Ramos (cell line): ENCODE measurements around the gene CLEC11A.
"Not testable (repeated sequence)": the region's sequence is repeated elsewhere in the genome, so short reads cannot be mapped to it uniquely, and the experiment has no call there.

Experiments
- in situ Hi-C: fragments of 300-500 bp; cut with MboI; formaldehyde crosslinking; loops from one replicate; pipeline ENCODE4 v1.14.3; 2022; ENCODE audit warnings: low sequenced_read_pairs; ENCODE audit not compliant: unreplicated experiment

The CLEC11A gene

GRCh38 chr19:50750010-50750409 is 26.8 kb downstream of the CLEC11A start:
- in situ Hi-C loops: no loop called here

- in situ Hi-C loops: no loop called here
Observed at GRCh38 chr19:50753879-50754278, 30.7 kb downstream of the CLEC11A start.

- in situ Hi-C loops: not testable (repeated sequence)
Observed at GRCh38 chr19:50756244-50756643, 33.1 kb downstream of the CLEC11A start.

DNA sequence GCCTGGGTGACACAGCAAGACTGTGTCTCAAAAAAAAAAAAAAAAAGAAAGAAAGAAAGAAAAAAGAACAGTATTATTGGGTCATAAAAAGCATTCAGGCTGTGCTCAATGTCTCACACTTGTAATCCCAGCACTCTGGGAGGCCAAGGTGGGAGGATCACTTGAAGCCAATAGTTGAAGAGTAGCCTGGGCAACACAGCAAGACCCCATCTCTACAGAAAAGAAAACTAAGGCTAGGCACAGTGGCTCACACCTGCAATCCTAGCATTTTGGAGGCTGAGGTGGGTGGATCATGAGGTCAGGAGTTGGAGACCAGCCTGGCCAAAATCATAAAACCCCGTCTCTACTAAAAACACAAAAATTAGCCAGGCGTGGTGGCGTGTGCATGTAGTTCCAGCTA is 34.5 kb downstream of the CLEC11A start:
- in situ Hi-C loops: not testable (repeated sequence)

- in situ Hi-C loops: not testable (repeated sequence)
Observed at GRCh38 chr19:50759076-50759475, 35.9 kb downstream of the CLEC11A start.

DNA sequence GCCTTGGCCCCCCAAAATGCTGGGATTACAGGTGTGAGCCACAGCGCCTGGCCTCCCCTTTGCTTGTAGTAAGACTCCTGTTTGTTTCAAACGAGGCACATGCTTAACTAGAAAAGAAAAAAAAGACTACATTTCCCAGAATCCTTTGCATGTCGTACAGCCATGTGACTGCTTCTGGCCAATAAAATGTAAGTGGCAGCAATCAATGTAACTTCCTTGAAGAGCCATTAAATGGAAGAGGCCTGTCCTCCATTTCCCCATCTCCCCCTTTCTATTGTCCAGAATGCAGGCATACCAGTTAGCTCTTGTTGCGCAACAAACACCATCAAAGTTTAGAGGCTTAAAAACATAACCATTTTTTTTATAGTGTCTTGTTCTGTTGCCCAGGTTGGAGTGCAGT is 36.7 kb downstream of the CLEC11A start:
- in situ Hi-C loops: no loop called here

DNA sequence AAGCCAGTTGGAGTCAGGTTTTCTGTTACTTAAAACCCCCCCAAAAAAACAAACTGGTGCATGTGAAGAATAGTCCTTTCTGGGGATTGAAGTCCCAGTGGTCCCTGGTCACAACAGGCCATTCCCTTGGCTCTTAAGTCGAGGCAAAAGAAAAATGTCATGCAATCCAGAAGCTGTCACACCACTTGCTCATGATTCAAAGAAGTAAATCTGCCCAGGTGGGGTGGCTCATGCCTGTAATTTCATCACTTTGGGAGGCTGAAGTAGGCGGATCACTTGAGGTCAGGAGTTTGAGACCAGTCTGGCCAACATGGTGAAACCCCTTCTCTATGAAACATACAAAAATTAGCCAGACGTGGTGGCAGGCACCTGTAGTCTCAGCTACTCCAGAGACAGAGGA is 38.3 kb downstream of the CLEC11A start:
- in situ Hi-C loops: not testable (repeated sequence)

- in situ Hi-C loops: not testable (repeated sequence)
Observed at GRCh38 chr19:50763521-50763920, 40.4 kb downstream of the CLEC11A start.

DNA sequence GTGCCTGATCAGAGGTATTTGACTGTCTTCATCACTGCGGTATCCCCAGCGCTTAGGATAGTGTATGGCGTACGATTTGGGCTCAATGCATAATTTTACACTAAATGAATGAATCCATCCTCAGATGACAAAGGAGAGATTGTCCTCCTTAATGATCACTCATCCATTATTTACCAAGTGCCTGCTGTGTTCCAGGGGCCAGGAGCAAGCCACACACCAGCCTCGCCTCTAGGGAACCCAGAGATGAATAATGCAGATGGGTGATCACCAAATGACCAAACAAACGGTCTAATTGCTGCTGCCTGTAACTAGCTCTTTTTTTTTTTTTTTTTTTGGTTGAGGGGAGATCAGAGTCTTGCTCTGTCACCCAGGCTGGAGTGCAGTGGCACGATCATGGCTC is 41.2 kb downstream of the CLEC11A start:
- in situ Hi-C loops: no loop called here

DNA sequence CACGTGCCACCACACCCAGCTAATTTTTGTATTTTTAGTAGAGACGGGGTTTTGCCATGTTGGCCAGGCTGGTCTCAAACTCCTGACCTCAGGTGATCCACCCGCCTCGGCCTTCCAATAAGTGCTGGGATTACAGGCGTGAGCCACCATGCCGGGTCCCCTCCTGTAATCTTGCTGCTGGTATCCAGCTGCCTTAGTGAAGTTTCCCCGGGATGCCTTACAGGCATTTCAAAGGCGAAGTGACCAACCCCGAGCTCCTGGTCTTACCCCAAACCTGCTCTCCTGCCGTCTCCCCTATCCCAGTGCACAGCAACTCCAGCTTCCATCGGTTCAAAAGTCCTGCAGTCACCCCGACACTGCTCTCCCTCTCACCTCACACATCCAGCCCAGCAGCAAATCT is 43.6 kb downstream of the CLEC11A start:
- in situ Hi-C loops: not testable (repeated sequence)

DNA sequence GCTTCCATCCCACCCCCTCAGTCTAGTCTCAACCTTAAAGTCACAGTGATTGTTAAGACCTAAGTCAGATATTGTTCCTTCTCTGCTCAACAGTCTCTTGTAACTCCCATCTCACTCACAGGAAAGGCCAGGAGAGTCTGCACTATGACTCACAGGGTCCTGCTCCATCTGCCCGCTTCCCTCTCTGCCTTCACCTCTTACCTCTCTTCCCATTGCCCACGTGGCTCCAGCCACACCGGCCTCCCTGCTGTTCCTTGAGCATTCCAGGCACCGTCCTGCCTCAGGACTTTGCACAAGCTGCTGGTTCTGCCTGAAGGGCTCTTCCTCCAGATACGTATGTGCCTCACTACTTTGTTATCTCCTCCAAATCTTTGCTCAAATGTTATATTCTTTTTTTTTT is 44.1 kb downstream of the CLEC11A start:
- in situ Hi-C loops: not testable (repeated sequence)

DNA sequence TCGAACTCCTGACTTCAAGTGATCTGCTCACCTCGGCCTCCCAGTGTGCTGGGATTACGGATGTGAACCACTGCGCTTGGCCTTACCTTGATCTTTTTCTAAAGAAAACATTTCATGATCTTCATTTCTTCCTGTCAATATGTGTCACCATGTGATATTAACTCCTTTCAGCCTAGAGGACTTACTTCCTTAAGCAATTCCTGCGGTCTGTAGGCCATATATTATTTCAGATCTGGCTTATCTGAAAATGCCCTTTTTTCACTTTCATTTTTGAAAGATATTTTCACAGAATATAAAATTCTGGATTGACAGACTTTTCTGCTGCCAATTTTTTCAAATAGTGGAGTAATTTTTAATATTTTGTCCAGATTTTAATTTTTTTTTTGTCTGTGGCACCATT is 45.1 kb downstream of the CLEC11A start:
- in situ Hi-C loops: no loop called here

GRCh38 chr19:50770164-50770563 is 47.0 kb downstream of the CLEC11A start, which contains the start of gene GPR32:
Gene GPR32, plus strand, starts transcription at chr19:50770464. Its CDS starts 137 bp downstream, at chr19:50770601.
- in situ Hi-C loops: not testable (repeated sequence)

DNA sequence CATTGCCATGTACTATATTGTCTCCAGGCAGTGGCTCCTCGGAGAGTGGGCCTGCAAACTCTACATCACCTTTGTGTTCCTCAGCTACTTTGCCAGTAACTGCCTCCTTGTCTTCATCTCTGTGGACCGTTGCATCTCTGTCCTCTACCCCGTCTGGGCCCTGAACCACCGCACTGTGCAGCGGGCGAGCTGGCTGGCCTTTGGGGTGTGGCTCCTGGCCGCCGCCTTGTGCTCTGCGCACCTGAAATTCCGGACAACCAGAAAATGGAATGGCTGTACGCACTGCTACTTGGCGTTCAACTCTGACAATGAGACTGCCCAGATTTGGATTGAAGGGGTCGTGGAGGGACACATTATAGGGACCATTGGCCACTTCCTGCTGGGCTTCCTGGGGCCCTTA is 47.7 kb downstream of the CLEC11A start:
- in situ Hi-C loops: no loop called here

- in situ Hi-C loops: no loop called here
Observed at GRCh38 chr19:50772476-50772875, 49.3 kb downstream of the CLEC11A start.

DNA sequence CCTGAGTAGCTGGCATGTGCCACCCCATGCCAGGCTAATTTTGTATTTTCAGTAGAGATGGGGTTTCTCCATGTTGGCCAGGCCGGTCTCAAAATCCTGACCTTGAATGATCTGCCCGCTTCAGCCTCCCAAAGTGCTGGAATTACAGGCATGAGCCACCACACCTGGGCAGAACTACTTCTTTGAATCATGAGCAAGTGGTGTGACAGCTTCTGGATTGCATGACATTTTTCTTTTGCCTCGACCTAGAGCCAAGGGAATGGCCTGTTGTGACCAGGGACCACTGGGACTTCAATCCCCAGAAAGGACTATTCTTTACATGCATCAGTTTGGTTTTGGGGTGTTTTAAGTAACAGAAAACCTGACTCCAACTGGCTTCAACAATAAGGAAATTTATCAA is 49.7 kb downstream of the CLEC11A start:
- in situ Hi-C loops: not testable (repeated sequence)

GRCh38 chr19:50773454-50773853 is 50.3 kb downstream of the CLEC11A start:
- in situ Hi-C loops: not testable (repeated sequence)
